GM18858 (cell line): ENCODE data around the gene PCSK2.

Source experiments
- ATAC-seq: cut with Tn5 transposase; IDR thresholded peaks from one replicate; pipeline ENCODE4 v1.9.1; 2021; ENCODE audit not compliant: unreplicated experiment

PCSK2 gene

GRCh38 chr20:17470973-17471372 is 244.1 kb downstream of the PCSK2 start:
- no peak for ATAC-seq

GRCh38 chr20:17471606-17472187 is 244.9 kb downstream of the PCSK2 start:
- no peak for ATAC-seq

- no peak for ATAC-seq
Observed at GRCh38 chr20:17473659-17474058, 246.8 kb downstream of the PCSK2 start.

- no peak for ATAC-seq
Observed at GRCh38 chr20:17479063-17479657, 252.3 kb downstream of the PCSK2 start.

GRCh38 chr20:17480696-17481095 is 253.9 kb downstream of the PCSK2 start:
- ATAC-seq = no peak

- no peak for ATAC-seq
Observed at GRCh38 chr20:17481661-17482060, 254.8 kb downstream of the PCSK2 start.

- ATAC-seq = no peak
Observed at GRCh38 chr20:17482536-17482935, 255.7 kb downstream of the PCSK2 start.

- ATAC-seq = no peak
Observed at GRCh38 chr20:17485017-17485416, 258.2 kb downstream of the PCSK2 start.

- no peak for ATAC-seq
Observed at GRCh38 chr20:17488916-17489600, 262.2 kb downstream of the PCSK2 start.

- ATAC-seq = no peak
Observed at GRCh38 chr20:17490501-17490900, 263.7 kb downstream of the PCSK2 start.

GRCh38 chr20:17491041-17491440 is 264.2 kb downstream of the PCSK2 start:
- no peak for ATAC-seq

- no peak for ATAC-seq
Observed at GRCh38 chr20:17491488-17491887, 264.6 kb downstream of the PCSK2 start.

- no peak for ATAC-seq
Observed at GRCh38 chr20:17493173-17493572, 266.3 kb downstream of the PCSK2 start.

- ATAC-seq = no peak
Observed at GRCh38 chr20:17494201-17494600, 267.4 kb downstream of the PCSK2 start.

GRCh38 chr20:17495826-17496225 is 269.0 kb downstream of the PCSK2 start:
- no peak for ATAC-seq

GRCh38 chr20:17497821-17498580 is 271.2 kb downstream of the PCSK2 start:
- ATAC-seq = no peak

- no peak for ATAC-seq
Observed at GRCh38 chr20:17498641-17499040, 271.8 kb downstream of the PCSK2 start.

GRCh38 chr20:17499041-17499440 is 272.2 kb downstream of the PCSK2 start:
- no peak for ATAC-seq

- ATAC-seq = no peak
Observed at GRCh38 chr20:17500271-17500670, 273.4 kb downstream of the PCSK2 start.

- no peak for ATAC-seq
Observed at GRCh38 chr20:17500826-17501225, 274.0 kb downstream of the PCSK2 start.

- ATAC-seq = no peak
Observed at GRCh38 chr20:17501701-17502100, 274.9 kb downstream of the PCSK2 start.

- ATAC-seq = no peak
Observed at GRCh38 chr20:17502105-17502504, 275.3 kb downstream of the PCSK2 start.
